HG03354 (cell line): ENCODE measurements around the gene ST6GAL1.

ENCODE experiments used
- ATAC-seq: cut with Tn5 transposase; IDR thresholded peaks from one replicate; pipeline ENCODE4 v1.9.1; 2021; ENCODE audit warnings: mild to moderate bottlenecking; ENCODE audit not compliant: unreplicated experiment, poor library complexity, severe bottlenecking

The ST6GAL1 gene

DNA sequence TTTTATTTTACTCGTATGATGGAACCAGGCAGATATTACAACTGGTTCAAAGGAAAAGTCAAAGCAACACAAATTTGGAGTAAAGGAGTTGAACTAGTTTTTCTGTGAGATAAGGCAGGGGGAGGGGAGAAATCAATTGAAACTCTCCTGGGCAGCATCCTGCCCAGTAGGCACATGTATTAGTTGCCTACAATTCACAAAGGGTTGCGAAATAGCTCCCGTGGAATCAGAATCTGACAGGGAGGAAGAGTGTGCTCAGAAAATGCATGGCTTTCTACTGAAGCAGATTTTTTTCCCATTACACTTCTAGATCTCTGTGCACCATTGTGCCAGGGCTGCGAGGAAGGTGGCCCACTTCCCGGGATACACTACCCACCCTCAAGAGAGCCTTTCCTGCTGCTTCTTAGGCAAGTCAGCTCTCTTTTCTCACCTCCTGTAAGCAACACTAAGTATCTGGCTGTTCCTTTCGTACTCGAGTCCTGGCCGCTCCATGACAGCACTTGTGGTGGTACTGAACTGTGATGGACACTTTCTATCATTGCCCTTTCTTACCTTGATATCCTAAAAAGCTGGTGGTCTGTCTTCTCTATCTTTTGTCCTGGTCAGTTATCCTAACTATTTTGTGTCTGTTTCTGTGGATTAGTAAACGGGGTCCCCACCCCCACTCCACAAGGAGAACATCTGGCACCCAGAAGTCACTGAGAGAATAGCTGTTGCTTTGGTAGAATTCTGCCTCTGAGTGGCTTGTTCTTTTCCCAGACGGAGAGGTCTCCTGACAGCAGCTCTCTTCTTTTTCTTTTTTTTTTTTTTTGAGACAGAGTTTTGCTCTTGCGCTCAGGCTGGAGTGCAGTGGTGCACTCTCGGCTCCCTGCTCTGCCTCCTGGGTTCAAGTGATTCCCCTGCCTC, 134.1 kb downstream of the ST6GAL1 start:
- ATAC-seq, result peak; percentile 6

DNA sequence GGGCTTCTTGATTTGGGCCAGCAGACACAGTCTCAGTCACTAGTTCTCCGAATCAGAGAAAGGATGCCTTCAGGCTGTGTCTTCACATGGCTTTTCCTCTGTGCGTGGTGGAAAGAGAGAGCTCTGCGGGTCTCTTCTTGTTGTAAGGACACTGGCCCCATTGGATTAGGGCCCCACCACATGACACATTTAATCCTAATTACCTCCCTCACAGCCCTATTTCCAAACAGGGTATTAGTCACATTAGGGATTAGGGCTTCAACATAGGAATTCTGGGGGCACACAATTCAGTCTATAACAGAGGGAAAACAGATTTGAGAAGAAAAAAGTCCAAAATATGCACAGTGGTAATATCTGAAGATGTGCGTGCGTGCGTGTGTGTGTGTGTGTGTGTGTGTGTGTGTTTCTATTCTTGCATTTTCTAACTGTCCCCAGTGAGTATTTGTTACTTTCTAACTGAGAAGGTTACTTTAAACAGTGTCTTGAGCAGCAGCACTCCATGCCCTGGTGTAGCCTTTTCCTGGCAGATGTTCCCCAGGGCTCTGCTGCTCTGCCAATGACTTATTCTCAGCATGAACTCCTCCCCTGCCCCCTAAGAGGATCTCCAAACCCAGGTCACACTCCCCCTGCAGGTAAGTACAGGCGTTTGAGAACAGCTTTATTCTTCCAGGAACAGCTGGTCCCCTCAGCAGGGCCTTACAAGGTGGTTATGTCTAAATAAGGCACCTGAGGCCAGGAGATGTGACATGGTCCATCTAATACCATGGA, 136.1 kb downstream of the ST6GAL1 start:
- ATAC-seq, result peak; percentile 44

DNA sequence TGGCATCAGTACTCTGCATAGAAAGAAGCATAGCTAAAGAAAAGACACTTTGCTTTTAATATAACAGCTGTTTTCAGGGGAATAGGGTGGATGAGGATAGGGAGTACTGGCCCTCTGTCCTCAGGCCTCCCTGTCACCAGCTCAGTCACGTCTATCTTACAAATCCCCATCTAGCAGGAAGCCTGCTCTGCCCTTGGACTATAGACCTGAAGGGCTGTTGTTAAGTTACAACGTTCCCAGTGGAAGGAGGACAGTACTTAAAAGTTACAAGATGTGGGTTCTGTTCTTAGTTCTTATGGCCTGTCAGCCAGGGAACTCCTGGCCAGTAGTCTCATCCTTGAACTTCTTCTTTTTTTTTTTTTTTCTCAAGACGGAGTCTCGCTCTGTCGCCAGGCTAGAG, 138.5 kb downstream of the ST6GAL1 start:
- ATAC-seq, result no peak

DNA sequence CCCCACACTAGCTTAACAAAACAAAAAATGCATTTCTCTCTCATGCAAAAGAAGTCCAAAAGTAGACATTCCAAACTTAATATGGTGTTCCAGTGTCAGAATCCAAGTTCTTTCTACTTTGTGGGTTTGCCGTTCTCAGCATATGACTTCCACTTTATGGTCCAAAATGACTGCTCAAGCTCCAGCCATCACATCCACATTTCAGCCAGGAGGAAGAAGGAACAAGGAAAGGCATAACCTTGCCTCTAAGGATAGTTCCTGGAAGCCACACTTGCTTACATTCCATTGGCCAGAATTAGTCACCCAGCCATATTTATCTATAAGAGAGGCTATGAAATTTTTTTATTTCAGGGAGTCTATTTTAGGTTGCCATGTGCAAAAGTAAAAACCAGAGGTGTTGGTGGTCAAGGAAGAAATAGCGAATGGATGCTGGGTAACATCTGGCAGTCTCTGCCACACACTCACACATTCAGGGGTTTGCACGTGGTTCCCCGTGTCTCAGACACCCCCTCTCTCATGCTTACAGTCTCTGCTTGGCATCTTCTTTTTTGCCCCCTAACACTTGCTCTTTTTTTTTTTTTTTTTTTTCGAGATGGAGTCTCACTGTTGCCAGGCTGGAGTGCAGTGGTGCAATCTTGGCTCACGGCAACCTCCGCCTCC, 139.7 kb downstream of the ST6GAL1 start:
- no peak for ATAC-seq

DNA sequence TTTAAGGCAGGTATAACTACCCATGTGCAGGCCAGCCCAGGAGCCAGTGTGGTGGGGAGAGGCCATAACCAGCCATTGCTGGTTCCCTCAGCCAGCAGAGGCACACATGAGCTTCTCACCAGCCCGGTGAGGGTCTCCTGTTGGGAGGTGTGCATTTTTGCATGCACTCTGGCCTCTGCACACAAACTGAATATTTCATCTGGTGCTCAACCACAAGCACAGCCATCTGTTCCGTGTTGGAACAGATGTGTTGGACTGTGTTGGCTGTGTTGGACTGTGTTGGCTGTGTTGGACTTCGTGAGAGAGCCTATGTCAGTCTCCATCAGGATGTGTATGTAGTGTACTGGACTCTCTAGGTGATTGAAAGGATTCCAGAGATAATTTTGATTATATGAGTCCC, 141.8 kb downstream of the ST6GAL1 start:
- no peak for ATAC-seq

DNA sequence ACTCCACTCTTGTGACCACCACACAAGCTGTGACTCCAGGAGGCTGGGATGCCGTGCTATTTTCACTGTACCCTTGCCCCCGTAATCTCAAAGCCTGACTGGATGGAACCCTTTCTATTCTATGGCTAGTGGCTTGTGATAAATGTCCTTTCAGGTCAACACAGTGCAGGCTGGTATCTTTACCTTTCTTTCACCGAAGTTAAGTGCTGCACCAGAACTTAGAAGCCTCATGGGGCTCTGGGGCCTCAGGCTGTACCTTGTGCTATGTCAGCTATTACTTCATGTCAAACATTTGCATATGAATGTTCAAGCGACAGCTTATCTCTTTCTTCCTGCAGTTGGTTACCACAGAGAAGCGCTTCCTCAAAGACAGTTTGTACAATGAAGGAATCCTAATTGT, 142.2 kb downstream of the ST6GAL1 start:
- no peak for ATAC-seq

DNA sequence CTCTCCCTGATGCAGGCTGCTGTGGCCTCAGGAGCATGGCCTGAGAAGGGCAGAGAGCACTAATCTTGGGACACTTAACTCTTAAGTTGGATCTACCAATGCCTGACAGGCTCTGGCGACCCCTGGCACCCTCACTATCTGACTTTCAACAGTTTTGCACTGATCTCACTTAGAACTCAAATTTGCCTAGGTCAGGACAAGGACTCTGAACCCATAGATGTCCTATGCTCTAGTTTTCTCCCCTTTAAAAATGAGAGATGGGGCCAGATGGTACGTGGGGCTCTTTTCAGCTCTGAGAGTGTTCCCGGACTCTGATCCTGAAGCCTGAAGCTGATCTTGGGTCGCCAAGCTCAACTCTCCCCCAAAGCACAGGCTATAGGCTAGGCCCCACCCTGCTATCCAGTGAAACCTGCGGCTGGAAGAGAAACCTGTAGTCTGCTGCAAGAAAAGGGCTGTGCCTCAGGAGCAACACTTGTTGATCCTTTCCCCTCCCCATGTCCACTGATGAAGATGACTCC, 143.3 kb downstream of the ST6GAL1 start:
- ATAC-seq, result no peak

DNA sequence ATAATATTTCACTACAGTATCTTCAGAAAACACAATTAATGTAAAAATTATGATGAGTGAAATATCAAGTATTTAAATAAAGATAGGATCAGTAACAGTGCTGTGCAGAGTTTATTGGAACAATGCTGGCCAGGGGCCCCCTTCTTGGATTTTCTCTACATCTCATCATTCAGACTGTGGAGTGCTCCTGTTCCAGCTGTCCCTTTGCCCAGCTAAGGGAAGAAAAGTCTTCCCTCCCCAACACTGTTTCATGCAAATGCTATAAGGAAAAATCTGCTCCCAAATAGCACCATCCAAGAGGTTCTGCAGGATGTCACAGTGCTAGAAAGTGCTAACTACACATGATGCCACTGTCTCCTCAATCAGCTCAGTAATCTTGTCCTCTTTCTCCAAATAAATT, 144.5 kb downstream of the ST6GAL1 start:
- ATAC-seq, result no peak

DNA sequence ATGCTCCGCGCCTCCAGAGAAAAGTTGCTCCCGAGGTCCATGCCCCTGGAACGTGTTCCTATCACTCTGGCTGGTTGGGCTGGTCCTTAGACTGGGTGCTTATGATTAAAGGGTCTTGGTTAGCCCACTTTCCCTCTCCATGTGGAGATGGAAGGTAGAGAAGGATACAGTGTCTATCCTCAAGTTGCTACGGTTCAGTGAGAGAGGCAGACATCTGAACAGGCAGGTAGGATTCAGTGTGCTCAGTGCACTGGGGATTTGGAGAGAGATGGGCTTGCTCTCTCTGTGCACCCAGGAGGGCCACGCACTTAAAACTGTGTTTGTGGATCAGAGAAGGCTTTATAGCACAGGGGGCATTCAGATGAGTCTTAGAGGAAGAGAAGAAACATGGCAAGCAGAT, 146.0 kb downstream of the ST6GAL1 start:
- ATAC-seq, result no peak

DNA sequence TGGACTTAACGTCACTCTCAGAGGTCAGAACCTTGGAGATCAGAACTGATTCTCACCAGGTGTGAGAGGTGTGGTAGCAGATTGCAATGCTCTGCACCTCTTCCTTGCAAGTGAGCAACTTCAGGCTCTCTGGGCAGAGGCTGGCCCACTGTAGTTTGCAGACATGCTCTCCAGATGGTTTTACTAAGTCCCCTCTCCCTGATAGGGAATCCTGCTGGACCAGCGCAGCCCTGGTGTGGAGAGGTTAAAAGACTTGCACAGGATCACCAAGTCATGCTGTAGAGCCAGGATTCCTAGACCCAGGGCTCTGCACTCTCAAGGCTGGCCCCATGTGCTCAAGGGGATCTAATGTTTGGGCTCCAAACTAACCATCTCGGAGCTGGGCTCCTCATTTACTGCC, 146.8 kb downstream of the ST6GAL1 start:
- ATAC-seq, result no peak

DNA sequence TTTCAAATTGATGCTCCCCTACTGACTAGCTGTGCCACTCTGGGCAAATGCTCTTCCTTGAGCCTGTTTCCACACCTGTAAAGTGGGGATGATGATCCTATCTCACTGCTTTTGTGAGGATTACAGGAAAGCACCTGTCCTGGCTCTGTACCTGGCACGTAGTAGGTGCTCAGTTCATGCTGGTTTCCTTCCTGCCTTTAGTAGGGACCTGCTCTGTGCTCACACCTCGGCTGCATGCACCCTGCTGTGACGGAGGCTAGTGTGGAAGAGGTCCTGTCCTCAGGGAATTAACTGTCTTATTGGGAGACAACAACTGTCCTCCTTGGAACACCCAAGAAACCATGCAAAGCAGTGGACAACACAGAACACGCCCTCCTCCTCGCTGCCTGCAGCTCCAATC, 147.2 kb downstream of the ST6GAL1 start:
- no peak for ATAC-seq

DNA sequence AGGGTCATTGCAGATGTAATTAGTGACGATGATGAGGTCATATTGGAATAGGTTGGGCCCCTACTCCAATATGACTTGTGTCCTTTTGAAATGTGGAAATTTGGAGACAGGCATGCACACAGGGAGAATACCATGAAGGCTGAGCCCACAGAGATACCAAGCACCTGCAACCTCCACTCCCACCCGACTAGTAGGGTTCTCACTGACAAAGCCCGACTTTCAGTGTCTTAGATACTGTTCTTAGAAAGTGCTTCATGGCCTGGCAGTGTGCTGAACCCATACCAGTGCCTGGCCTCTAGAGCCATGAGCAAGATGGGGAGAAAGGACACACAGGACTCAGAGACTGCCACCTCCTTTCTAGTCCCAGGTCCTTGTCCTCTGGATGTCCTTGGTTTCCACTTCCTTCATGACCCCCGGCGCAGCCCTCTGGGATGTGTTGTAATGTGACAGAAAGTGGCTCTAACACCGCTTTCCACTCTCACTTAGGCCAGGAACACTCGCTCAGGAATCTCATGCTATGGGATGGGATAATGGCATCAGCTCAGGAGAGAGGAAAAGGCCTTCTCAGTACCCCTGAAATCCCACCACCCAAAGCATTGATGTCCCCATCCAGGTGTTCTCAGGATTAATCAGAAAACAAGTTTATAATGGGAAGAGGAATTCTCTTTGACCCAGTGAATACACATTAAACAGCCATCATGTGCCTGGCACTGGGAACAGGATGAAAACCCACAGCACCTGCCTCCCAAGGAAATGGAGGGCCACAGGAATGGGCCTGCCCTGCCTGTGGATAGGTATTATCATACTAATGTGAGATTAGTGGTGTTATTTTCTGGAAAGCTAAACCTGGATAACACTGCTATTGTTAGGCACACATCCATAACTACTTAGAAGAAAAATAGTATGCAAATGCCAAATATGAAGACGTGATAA, 149.0 kb downstream of the ST6GAL1 start:
- no peak for ATAC-seq

DNA sequence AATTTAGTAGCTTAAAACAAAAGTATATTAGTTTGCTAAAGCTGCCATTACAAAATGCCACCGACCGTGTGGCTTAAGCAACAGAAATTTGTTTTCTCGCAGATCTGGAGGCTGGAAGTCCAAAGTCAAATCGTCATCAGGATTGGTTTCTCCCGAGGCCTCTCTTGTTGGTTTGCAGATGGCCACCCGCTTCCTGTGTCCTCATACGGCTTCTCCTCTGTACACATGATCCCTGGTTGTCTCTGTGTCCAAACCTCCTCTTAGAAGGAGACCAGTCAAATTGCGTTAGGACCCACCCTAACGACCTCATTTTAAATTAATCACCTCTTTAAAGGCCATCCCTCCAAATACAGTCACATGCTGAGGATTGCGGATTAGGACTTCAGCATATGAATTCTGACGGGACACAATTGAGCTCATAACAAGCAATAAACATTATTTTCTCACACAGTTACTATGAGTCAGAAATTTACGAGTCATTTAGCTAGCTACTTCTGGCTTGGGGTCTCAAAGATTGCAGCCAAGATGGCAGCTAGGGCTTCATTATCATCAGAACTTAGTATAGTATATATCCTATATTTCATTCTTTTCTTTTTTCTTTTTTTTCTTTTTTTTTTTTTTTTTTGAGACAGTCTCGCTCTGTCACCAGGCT, 150.6 kb downstream of the ST6GAL1 start:
- no peak for ATAC-seq

DNA sequence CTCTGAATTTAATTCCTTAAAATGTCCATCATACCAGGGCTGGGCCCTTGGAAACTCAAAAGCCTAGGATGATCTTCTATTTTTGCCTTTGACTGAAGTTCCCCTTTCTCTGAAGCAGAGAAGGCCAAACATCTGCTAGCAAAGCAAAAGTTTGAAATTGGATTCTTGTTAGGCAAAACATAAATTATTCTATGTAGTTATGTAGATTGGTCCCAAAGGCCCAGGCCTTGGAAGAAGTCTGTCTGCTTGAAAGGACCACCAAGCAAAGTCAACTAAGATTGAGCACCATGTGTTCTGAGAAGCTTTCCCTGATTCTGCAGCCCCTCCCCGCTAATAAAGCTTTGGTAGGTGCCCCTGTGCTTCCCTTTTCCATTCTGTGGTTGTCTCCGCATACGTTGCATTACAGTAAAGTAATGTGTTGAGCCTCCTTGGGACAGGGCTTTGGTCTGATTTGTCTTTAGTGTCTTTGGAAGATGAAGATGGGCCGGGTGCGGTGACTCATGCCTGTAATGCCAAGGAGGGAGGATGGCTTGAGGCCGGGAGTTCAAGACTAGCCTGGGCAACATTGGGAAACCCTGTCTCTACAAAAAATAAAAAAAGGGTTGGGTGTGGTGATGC, 152.5 kb downstream of the ST6GAL1 start:
- no peak for ATAC-seq

DNA sequence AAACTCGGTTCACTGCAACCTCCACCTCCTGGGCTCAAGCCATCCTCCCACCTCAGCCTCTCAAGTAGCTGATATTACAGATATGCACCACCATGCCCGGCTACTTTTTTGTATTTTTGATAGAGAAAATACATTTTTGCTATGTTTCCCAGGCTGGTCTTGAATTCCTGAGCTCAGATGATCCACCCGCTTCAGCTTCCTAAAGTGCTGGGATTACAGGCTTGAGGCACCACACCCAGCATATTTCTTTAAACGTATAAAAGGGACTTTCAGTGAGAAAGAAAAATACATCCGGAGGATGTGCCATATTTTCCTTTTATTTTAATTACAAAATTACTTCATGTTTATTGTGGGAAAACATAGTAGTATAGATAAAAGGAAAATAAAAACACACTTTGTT, 153.8 kb downstream of the ST6GAL1 start:
- no peak for ATAC-seq

DNA sequence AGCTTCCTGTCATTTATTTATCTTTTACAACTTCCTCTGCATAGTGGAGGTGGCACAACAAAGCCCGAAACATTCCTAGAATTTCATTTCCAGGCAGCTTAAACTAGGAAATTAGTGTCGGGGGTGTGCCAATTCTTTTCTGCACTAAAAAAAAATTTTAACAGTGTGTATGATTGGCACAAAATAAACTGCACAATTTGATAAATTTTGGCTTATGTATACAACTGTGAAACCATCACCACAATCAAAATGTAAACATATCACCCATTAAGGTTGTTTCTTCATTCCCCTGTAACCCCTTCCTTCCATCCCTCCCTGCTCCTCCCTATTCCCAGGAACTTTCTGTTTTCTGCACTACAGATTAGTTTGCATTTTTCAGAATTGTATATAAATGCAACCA, 154.3 kb downstream of the ST6GAL1 start:
- no peak for ATAC-seq

DNA sequence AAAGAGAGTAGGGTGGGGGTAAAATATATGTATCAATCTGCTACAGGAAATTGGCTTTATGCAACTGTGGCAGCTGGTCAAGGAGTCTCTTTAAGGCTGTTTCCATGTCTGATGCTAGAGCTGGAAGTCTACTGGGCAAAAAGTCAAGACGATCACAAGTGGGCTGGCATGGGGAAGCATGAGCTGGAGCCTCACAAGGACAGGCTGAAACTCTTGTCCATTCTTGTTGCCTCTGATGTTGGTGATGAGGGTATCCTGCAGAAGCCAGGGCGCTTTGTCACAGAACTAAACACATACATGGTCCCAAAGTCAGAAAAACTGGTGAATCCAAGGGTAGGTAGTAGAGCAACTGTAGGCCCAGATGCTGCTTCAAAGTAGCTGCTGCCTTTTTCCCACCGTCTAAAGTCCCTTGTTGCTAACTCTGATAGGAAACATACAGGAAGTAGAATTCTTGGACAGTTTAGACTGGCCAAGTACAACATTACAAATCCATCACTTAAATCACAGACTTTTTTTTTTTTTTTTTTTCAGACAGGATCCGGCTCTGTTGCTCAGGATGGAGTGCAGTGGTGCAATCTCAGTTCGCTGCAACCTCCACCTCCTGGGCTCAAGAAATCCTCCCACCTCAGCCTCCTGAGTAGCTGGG, 154.8 kb downstream of the ST6GAL1 start:
- ATAC-seq, result no peak

DNA sequence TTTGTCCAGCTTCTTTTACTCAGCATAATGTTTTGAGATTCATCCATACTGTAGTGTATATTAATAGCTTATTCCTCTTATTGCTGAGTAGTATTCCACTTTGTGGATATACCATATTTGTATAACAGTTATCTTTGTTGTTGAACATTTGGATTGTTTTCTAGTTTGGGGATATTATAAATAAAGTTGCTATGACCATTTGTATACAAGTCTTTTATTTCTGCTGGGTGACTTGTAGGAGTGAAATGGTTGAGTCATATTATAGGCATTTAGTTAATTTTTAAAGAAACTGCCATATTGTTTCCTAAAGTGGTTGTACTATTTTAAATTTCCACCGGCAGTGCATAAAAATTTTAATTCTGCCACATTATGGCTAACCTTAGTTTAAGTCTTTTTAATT, 155.6 kb downstream of the ST6GAL1 start:
- no peak for ATAC-seq
